Left renal cortex interstitium (tissue), 4 donors: ENCODE measurements around the gene HEBP1. TPM values are rescaled to one million over a fixed set of nuclear protein-coding genes. Genes with fewer than 3 reads are reported as not detected.

Experiments
- polyA plus RNA-seq, 4 donors: library from polyadenylated mRNA; unstranded; fragments of 120-200 nt; gene quantifications; one replicate each; pipeline ENCODE4 v1.2.1, GENCODE V29; 2013; ENCODE audit not compliant: insufficient read length in 4 of 4

Gene HEBP1
- polyA plus RNA-seq, 4 donors, result 57.3 to 75.9 (median 70.1) TPM

Other genes starting within 250 kb of the HEBP1 start
- gene APOLD1, start 214.6 kb downstream of the HEBP1 start, polyA plus RNA-seq, result 10 to 100 TPM in 2 of 4 donors, 1 to 10 TPM in 2; 7.4 to 14.5 (median 9.6) TPM
- 10 to 100 TPM; 71.7 to 77.8 (median 76.0) TPM for gene DDX47, start 186.9 kb downstream of the HEBP1 start, polyA plus RNA-seq
- 10 to 100 TPM in 2 of 4 donors, 1 to 10 TPM in 2; 6.8 to 10.7 (median 9.4) TPM for gene GPRC5A, start 108.7 kb downstream of the HEBP1 start, polyA plus RNA-seq
- gene GPRC5D, start 48.1 kb downstream of the HEBP1 start, polyA plus RNA-seq, result 1 to 10 TPM in 2 of 4 donors, under 1 TPM in 2; 0.30 to 1.2 (median 0.92) TPM
- 10 to 100 TPM; 10.3 to 13.6 (median 12.7) TPM for gene FAM234B, start 44.1 kb upstream of the HEBP1 start, polyA plus RNA-seq
- gene GSG1, start 103.4 kb upstream of the HEBP1 start, polyA plus RNA-seq, result under 1 TPM; 0.35 to 0.63 (median 0.57) TPM
- gene EMP1, start 196.5 kb upstream of the HEBP1 start, polyA plus RNA-seq, result 100 to 1,000 TPM in 3 of 4 donors, 10 to 100 TPM in 1; 81.8 to 112 (median 103) TPM